K562 (cell line): ENCODE data around the gene TSEN34. TPM values are rescaled to one million over a fixed set of nuclear protein-coding genes. Genes with fewer than 3 reads are reported as not detected.
A peak's percentile ranks its signal among the peaks of the same experiment; 100 is the strongest.

Experiments used
- AFF1 ChIP-seq, 2 experiments: fragments of 450-650 bp; IDR thresholded peaks; 2 replicates each; pipeline ENCODE4 v1.6.1; 2018; ENCODE audit warnings: mild to moderate bottlenecking in 2 of 2, low read depth in 1 of 2; ENCODE audit not compliant: partially characterized antibody in 2 of 2
- KHSRP ChIP-seq: fragments of 450-650 bp; IDR thresholded peaks from 2 replicates; pipeline ENCODE4 v1.6.1; 2017
- LCOR ChIP-seq: sonication (generic); formaldehyde crosslinking; IDR thresholded peaks from 2 replicates; pipeline ENCODE4 v1.8.0; 2022; ENCODE audit warnings: mild to moderate bottlenecking, missing genetic modification reagents
- PRMT5 ChIP-seq: sonication (generic); formaldehyde crosslinking; IDR thresholded peaks from 2 replicates; pipeline ENCODE4 v1.5.0; 2020; ENCODE audit warnings: missing genetic modification reagents
- SFPQ ChIP-seq: fragments of 200-400 bp; formaldehyde crosslinking; IDR thresholded peaks from 2 replicates; pipeline ENCODE4 v1.6.1; 2017; ENCODE audit warnings: mild to moderate bottlenecking, low read depth, low read length, moderate library complexity
- SMARCB1 ChIP-seq: IDR thresholded peaks from 2 replicates; pipeline ENCODE4 v1.6.1; 2011; ENCODE audit warnings: improper control_type of control experiment, low read depth; ENCODE audit not compliant: insufficient read length
- polyA plus RNA-seq, 8 experiments: library from polyadenylated mRNA; depleted of rRNA in 4 of 8; stranded (reverse) in 5 of 8; unstranded in 3 of 8; fragments of >200 nt; fragmentation: Nextera tagmentation in 2 of 8; fragmentation: Illumina TruSeq in 1 of 8; extraction: Ambion mirVana in 2 of 8; extraction: Trizol in 1 of 8; gene quantifications; 2 replicates each; pipeline versions ENCODE4 v1.2.1 to v1.2.3, GENCODE V29; 2011 to 2014; ENCODE audit warnings: inconsistent platforms in 1 of 8, missing spikeins in 1 of 8
- total RNA-seq, 7 experiments: library from RNA; depleted of rRNA in 6 of 7; stranded (reverse); fragments of >200 nt in 6 of 7; fragmentation: Illumina TruSeq in 2 of 7; extraction: Trizol in 2 of 7; gene quantifications; 2 replicates each; pipeline versions ENCODE4 v1.2.1 to v1.2.3, GENCODE V29; 2011 to 2021; ENCODE audit warnings: low replicate concordance in 1 of 7
- TF ChIP-seq, protein P1 (sequence below), 2 experiments: fragments of 450-650 bp in 1 of 2; sonication (generic) in 1 of 2; formaldehyde crosslinking in 1 of 2; IDR thresholded peaks; 2 replicates each; pipeline versions ENCODE4 v1.7.1 to v1.9.0; 2016 to 2022; ENCODE audit warnings: inconsistent platforms in 1 of 2, mild to moderate bottlenecking in 1 of 2, missing genetic modification reagents in 1 of 2
- TF ChIP-seq, protein P2 (sequence below), 2 experiments: fragments of 450-650 bp in 1 of 2; sonication (generic) in 1 of 2; formaldehyde crosslinking; conservative IDR thresholded peaks; 2 replicates each; pipeline versions ENCODE4 v1.4.0 to v1.8.1; 2020 to 2022; ENCODE audit warnings: mild to moderate bottlenecking in 1 of 2, missing genetic modification reagents in 1 of 2

TSEN34 gene
- total and polyA plus RNA-seq, 9 of the 15 experiments (the other 6 are each of a cell fraction or from before 2014, with no cell fraction given): 3.1 to 57.6 (median 29.5) TPM

GRCh38 chr19:54207983-54208783 is 17.1 kb downstream of the TSEN34 start (continued):
- TF ChIP-seq, protein P1, sequence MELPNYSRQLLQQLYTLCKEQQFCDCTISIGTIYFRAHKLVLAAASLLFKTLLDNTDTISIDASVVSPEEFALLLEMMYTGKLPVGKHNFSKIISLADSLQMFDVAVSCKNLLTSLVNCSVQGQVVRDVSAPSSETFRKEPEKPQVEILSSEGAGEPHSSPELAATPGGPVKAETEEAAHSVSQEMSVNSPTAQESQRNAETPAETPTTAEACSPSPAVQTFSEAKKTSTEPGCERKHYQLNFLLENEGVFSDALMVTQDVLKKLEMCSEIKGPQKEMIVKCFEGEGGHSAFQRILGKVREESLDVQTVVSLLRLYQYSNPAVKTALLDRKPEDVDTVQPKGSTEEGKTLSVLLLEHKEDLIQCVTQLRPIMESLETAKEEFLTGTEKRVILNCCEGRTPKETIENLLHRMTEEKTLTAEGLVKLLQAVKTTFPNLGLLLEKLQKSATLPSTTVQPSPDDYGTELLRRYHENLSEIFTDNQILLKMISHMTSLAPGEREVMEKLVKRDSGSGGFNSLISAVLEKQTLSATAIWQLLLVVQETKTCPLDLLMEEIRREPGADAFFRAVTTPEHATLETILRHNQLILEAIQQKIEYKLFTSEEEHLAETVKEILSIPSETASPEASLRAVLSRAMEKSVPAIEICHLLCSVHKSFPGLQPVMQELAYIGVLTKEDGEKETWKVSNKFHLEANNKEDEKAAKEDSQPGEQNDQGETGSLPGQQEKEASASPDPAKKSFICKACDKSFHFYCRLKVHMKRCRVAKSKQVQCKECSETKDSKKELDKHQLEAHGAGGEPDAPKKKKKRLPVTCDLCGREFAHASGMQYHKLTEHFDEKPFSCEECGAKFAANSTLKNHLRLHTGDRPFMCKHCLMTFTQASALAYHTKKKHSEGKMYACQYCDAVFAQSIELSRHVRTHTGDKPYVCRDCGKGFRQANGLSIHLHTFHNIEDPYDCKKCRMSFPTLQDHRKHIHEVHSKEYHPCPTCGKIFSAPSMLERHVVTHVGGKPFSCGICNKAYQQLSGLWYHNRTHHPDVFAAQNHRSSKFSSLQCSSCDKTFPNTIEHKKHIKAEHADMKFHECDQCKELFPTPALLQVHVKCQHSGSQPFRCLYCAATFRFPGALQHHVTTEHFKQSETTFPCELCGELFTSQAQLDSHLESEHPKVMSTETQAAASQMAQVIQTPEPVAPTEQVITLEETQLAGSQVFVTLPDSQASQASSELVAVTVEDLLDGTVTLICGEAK (IDR thresholded peaks at IDR 0.05): 0 out of 2 replicates have a peak, but pooled peaks have one; percentile 22
- TF ChIP-seq, protein P1 (CRISPR knock-in tag; IDR thresholded peaks at IDR 0.05): no peak
- TF ChIP-seq KHSRP (peak; percentile 64), SMARCB1 (no peak), SFPQ (no peak), AFF1 (IDR thresholded peaks at IDR 0.05; ENCODE audit: low read depth in 1 of 2, partially characterized antibody in 2 of 2) (peak in 1 of 2 experiments; percentile 60), PRMT5 (CRISPR knock-in tag) (no peak), LCOR (CRISPR knock-in tag) (peak; percentile 60; the same call in 1 of the 2 replicates)
- TF ChIP-seq, protein P2, sequence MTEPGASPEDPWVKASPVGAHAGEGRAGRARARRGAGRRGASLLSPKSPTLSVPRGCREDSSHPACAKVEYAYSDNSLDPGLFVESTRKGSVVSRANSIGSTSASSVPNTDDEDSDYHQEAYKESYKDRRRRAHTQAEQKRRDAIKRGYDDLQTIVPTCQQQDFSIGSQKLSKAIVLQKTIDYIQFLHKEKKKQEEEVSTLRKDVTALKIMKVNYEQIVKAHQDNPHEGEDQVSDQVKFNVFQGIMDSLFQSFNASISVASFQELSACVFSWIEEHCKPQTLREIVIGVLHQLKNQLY (CRISPR knock-in tag; conservative IDR thresholded peaks at IDR 0.05): peak in 1 of 2 experiments; percentile 78; a peak in 2 of 4 replicates
